MCF 10A (cell line): ENCODE measurements around the gene DSCAML1. TPM values are rescaled to one million over a fixed set of nuclear protein-coding genes. Genes with fewer than 3 reads are reported as not detected.

Source experiments
- BruUV-seq: library from RNA; stranded (reverse); fragments of 400-500 nt; replicated peaks from 2 replicates; lab custom pipeline; 2021; lab: Mats Ljungman, UMichigan
- CTCF ChIA-PET: fragments of 300-600 bp; sonication (Branson Sonifier 250); formaldehyde crosslinking; extraction: SDS; loops from one replicate; lab custom pipeline; 2021; ENCODE audit warnings: antibody characterized with exemption, inconsistent platforms; lab: Yijun Ruan, JAX
- POLR2A ChIA-PET: fragments of 300-600, 350-650 bp; sonication (Branson Sonifier 250); formaldehyde crosslinking; extraction: SDS; loops from one replicate; lab custom pipeline; 2020; ENCODE audit warnings: antibody characterized with exemption, inconsistent platforms; lab: Yijun Ruan, JAX
- DNase-seq: peaks from one replicate; pipeline ENCODE4 v3.0.0-alpha.2; 2018; ENCODE audit not compliant: unreplicated experiment
- H3K27ac Mint-ChIP-seq: one replicate; pipeline ENCODE4 v1.8.0; 2022; ENCODE audit warnings: mild to moderate bottlenecking, low read depth, mixed read lengths; ENCODE audit not compliant: unreplicated experiment
- H3K27me3 Mint-ChIP-seq: one replicate; pipeline ENCODE4 v1.8.0; 2022; ENCODE audit warnings: mixed read lengths; ENCODE audit not compliant: insufficient read depth, unreplicated experiment
- H3K36me3 Mint-ChIP-seq: one replicate; pipeline ENCODE4 v1.8.0; 2022; ENCODE audit warnings: mild to moderate bottlenecking, moderate library complexity, mixed read lengths; ENCODE audit not compliant: insufficient read depth, unreplicated experiment
- H3K4me1 Mint-ChIP-seq: one replicate; pipeline ENCODE4 v1.8.0; 2022; ENCODE audit warnings: mixed read lengths; ENCODE audit not compliant: insufficient read depth, unreplicated experiment
- H3K4me3 Mint-ChIP-seq: one replicate; pipeline ENCODE4 v1.8.0; 2022; ENCODE audit warnings: mild to moderate bottlenecking, moderate library complexity, mixed read lengths; ENCODE audit not compliant: unreplicated experiment
- H3K9me3 Mint-ChIP-seq: one replicate; pipeline ENCODE4 v1.8.0; 2022; ENCODE audit warnings: mixed read lengths; ENCODE audit not compliant: unreplicated experiment
- CTCF ChIP-seq: fragments of 200-600 bp; IDR thresholded peaks from one replicate; pipeline ENCODE4 v1.8.0; 2022; ENCODE audit warnings: antibody characterized with exemption, mild to moderate bottlenecking; ENCODE audit not compliant: unreplicated experiment
- intact Hi-C: fragments of 100-400 bp; cut with micrococcal nuclease; formaldehyde crosslinking; loops from 2 replicates; pipeline ENCODE4 v1.14.1; 2022
- total RNA-seq: library from RNA; stranded (reverse); gene quantifications from 2 replicates; pipeline ENCODE4 v1.2.3, GENCODE V29; 2022

Gene DSCAML1
- total RNA-seq, 1 experiment from 2014 or later, result not detected

- TF ChIP-seq CTCF, result no peak
- H3K27ac Mint-ChIP-seq, result no peak overlapping the region
- H3K4me3 Mint-ChIP-seq, result no peak overlapping the region
- intact Hi-C loops, result no loop called here
- no TSS peak for BruUV-seq
- H3K36me3 Mint-ChIP-seq, result no peaks in the 10 kb centered on the region
- POLR2A ChIA-PET, result no interaction called here
- DNase-seq, result no peak
- H3K27me3 Mint-ChIP-seq, result peaks cover 40% of the 10 kb centered on the region
- CTCF ChIA-PET, result no interaction called here
- no peaks in the 10 kb centered on the region for H3K4me1 Mint-ChIP-seq
- no peaks in the 10 kb centered on the region for H3K9me3 Mint-ChIP-seq
These were observed 100.5 kb downstream of the DSCAML1 start for GRCh38 chr11:117696540-117696939.

GRCh38 chr11:117693344-117693743 is 103.7 kb downstream of the DSCAML1 start:
- no peak for DNase-seq
- ChIA-PET CTCF (no interaction called here), POLR2A (no interaction called here)
- no peak overlapping the region for H3K27ac Mint-ChIP-seq
- no peaks in the 10 kb centered on the region for H3K4me1 Mint-ChIP-seq
- H3K36me3 Mint-ChIP-seq, result no peaks in the 10 kb centered on the region
- BruUV-seq, result no TSS peak
- peaks cover 44% of the 10 kb centered on the region for H3K27me3 Mint-ChIP-seq
- H3K4me3 Mint-ChIP-seq, result no peak overlapping the region
- no peak for TF ChIP-seq CTCF
- no peaks in the 10 kb centered on the region for H3K9me3 Mint-ChIP-seq
- intact Hi-C loops, result no loop called here

- intact Hi-C loops, result no loop called here
- POLR2A ChIA-PET, result no interaction called here
- BruUV-seq, result no TSS peak
- H3K4me3 Mint-ChIP-seq, result no peak overlapping the region
- no peaks in the 10 kb centered on the region for H3K4me1 Mint-ChIP-seq
- H3K27ac Mint-ChIP-seq, result no peak overlapping the region
- CTCF ChIA-PET, result interaction anchor here (0.5 to 0.6 kb wide), 2 partner anchors 148 to 1050 kb away, joined by 3 read pairs; no protein-coding TSS in a partner anchor
- peaks cover 57% of the 10 kb centered on the region for H3K27me3 Mint-ChIP-seq
- TF ChIP-seq CTCF, result no peak
- H3K36me3 Mint-ChIP-seq, result no peaks in the 10 kb centered on the region
- no peak for DNase-seq
- no peaks in the 10 kb centered on the region for H3K9me3 Mint-ChIP-seq
These were observed 105.5 kb downstream of the DSCAML1 start for GRCh38 chr11:117691516-117691915.

GRCh38 chr11:117691218-117691514 is 105.8 kb downstream of the DSCAML1 start:
- no peak overlapping the region for H3K4me3 Mint-ChIP-seq
- peaks cover 57% of the 10 kb centered on the region for H3K27me3 Mint-ChIP-seq
- no peak for DNase-seq
- TF ChIP-seq CTCF, result no peak
- no TSS peak for BruUV-seq
- intact Hi-C loops, result no loop called here
- H3K4me1 Mint-ChIP-seq, result no peaks in the 10 kb centered on the region
- H3K27ac Mint-ChIP-seq, result no peak overlapping the region
- no peaks in the 10 kb centered on the region for H3K36me3 Mint-ChIP-seq
- CTCF ChIA-PET, result interaction anchor here (0.6 kb wide), 1 partner anchor 1049 kb away, joined by 3 read pairs; no protein-coding TSS in a partner anchor
- POLR2A ChIA-PET, result no interaction called here
- H3K9me3 Mint-ChIP-seq, result no peaks in the 10 kb centered on the region
